Measurements from ENCODE around the gene SLC25A21. TPM values are rescaled to one million over a fixed set of nuclear protein-coding genes. Genes with fewer than 3 reads are reported as not detected.

The SLC25A21 gene
- total RNA-seq, 1 experiment from 2014 or later: 7.1 TPM

GRCh38 chr14:36719823-36720222 is 452.6 kb downstream of the SLC25A21 start:
- Histone ChIP-seq H4K20me1 (ENCODE audit: control insufficient read depth, insufficient read depth, insufficient read length) (no peaks in the 10 kb centered on the region), H3K23ac (ENCODE audit: insufficient read length, low read depth, low read length) (no peak overlapping the region), H3K14ac (ENCODE audit: insufficient read depth, low read length) (no peak overlapping the region), H3K23me2 (ENCODE audit: insufficient read length, low read depth, low read length, poor library complexity, severe bottlenecking) (no peaks in the 10 kb centered on the region), H2BK120ac (ENCODE audit: low read depth, low read length, poor library complexity, severe bottlenecking) (no peak overlapping the region), H2BK12ac (ENCODE audit: insufficient read length, low read depth, low read length) (no peak overlapping the region), H3K9me3 (ENCODE audit: control insufficient read depth, low read depth, low read length) (no peaks in the 10 kb centered on the region), H3K27ac (ENCODE audit: insufficient read length, low read depth, low read length) (no peak overlapping the region), H3K79me1 (ENCODE audit: insufficient read depth, low read depth, low read length, poor library complexity, severe bottlenecking) (no peaks in the 10 kb centered on the region), H3T11ph (ENCODE audit: low read length) (no peak overlapping the region), H3K56ac (ENCODE audit: insufficient read length, low read depth, low read length) (no peak overlapping the region), H3K4ac (ENCODE audit: low read depth, low read length) (no peak overlapping the region), H3K27me3 (ENCODE audit: insufficient read depth, low read length) (no peaks in the 10 kb centered on the region), H3K9ac (ENCODE audit: extremely low read depth, insufficient read length, low read length) (no peak overlapping the region), H3K79me2 (ENCODE audit: insufficient read depth, low read length) (no peaks in the 10 kb centered on the region), H4K91ac (ENCODE audit: insufficient read length, low read depth, low read length) (no peak overlapping the region), H3K18ac (ENCODE audit: insufficient read length, low read depth, low read length) (no peak overlapping the region), H3K4me1 (ENCODE audit: insufficient read depth, low read length) (peaks cover 11% of the 10 kb centered on the region; the same call in 1 of the 2 replicates), H2BK20ac (ENCODE audit: low read depth, low read length, poor library complexity, severe bottlenecking) (no peak overlapping the region), H4K8ac (replicated peaks; ENCODE audit: insufficient read length, low read depth, low read length) (no peak overlapping the region), H4K5ac (ENCODE audit: insufficient read length, low read depth, low read length) (no peak overlapping the region), H2BK15ac (ENCODE audit: low read depth, low read length) (no peak overlapping the region), H2AK5ac (ENCODE audit: insufficient read length, low read length) (no peak overlapping the region), H2AFZ (ENCODE audit: low read length) (no peak overlapping the region), H2BK5ac (ENCODE audit: insufficient read length, low read length) (no peak overlapping the region), H3K4me2 (ENCODE audit: insufficient read depth, insufficient read length, low read length) (no peak overlapping the region)
- no peak for TF ChIP-seq CTCF (conservative IDR thresholded peaks at IDR 0.05)
- peaks cover 19% of the 10 kb centered on the region in 2 experiments for H3K4me1 Mint-ChIP-seq
- H3K27ac Mint-ChIP-seq: no peak overlapping the region
- H3K9me3 Mint-ChIP-seq: no peaks in the 10 kb centered on the region
- H3K27me3 Mint-ChIP-seq (ENCODE audit: low read depth): no peaks in the 10 kb centered on the region; the same call in 1 of the 2 replicates
- WGBS (ENCODE audit: extremely low coverage, insufficient read length, low lambda C conversion rate): no CpG with 5 or more reads among the region's 7 CpGs
- H3K4me3 Mint-ChIP-seq: no peak overlapping the region
- DNase-seq: no peak
- H3K36me3 Mint-ChIP-seq (ENCODE audit: insufficient read depth in 1 of 3, low read depth in 3 of 3): no peaks in the 10 kb centered on the region

Data from H9 (cell line).